GM19035 (cell line): ENCODE data around the gene RPA1.
"Not testable (repeated sequence)": the region's sequence is repeated elsewhere in the genome, so short reads cannot be mapped to it uniquely, and the experiment has no call there.

Experiments
- ATAC-seq: cut with Tn5 transposase; IDR thresholded peaks from one replicate; pipeline ENCODE4 v1.9.1; 2021; ENCODE audit not compliant: unreplicated experiment

RPA1 gene

DNA sequence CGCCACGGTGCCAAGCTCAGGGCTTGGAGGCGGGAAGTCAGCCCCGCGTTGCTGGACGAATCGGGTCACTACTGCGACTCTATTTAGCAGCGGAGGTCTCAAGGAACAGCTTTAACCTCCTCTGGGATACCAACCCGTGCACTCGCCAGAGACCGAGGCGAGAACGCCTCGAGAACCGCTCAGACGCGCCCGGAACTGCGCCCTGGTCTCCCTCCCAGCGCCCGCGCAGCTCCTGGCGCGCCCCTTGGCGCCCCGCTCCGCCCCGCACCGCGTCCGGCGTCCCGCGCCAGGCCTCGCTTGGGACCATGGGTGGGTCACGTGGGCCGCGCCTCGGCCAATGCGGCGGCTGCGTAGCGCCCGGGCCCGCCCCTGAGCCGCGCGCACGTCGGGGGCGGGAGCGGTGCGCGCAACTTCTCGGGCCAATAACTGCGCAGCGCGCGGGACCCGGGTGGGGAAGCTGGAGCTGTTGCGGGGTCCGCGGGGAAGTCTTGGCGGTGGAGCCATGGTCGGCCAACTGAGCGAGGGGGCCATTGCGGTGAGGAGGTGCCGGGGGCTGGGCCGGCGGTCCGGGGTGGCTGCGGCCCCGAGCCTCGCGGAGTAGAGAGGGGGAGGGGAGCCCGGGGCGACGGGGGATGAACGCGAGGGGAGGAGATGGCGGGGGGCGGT lies at the start of gene RPA1, which contains the start of gene SMYD4:
Gene RPA1 (plus strand): TSS at position 414 of the 666 bp plus-strand sequence. CDS start 89 bp downstream, at position 503.
Gene SMYD4 (minus strand): TSS at position 311 of the 666 bp plus-strand sequence. CDS start 1,908 bp downstream, outside the sequence.
- peak; percentile 83 for ATAC-seq

DNA sequence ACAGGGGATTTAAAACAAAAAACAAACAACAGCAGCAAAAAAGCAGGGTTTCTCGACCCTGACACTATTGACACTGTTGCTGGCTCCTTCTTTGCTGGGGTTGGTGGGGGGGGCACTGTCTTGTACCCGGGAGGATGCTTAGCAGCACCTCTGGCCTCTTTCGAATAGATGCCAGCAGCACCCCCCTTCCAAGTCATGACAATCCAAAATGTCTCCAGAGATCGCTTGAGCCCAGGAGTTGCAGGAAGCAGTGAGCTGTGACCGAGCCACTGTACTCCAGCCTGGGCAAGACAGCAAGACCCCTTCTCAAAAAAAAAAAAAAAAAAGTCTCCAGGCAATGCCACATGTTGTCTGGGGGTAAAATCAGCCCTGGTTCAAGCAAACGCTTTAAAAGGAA lies 47.6 kb upstream of the RPA1 start:
- no peak for ATAC-seq

DNA sequence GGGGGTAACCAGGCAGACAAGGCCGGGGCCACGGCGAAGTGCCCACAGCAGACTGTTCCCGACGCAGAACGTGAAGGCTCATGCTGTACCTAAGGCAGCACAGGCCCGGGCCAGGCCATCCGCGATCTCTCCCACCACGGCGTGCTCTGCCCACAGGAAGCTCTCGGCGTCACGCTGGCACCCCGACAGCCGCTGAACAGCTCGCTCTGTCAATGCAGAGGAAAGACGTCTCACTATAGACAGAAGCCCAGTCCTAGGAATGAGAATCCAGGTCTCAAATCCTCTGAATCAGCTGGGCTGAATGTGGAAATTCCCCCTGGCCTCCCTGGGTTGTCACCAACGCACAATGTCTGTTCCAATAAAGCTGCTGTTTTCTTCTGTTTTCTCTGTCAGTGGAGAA lies 46.5 kb upstream of the RPA1 start:
- no peak for ATAC-seq

DNA sequence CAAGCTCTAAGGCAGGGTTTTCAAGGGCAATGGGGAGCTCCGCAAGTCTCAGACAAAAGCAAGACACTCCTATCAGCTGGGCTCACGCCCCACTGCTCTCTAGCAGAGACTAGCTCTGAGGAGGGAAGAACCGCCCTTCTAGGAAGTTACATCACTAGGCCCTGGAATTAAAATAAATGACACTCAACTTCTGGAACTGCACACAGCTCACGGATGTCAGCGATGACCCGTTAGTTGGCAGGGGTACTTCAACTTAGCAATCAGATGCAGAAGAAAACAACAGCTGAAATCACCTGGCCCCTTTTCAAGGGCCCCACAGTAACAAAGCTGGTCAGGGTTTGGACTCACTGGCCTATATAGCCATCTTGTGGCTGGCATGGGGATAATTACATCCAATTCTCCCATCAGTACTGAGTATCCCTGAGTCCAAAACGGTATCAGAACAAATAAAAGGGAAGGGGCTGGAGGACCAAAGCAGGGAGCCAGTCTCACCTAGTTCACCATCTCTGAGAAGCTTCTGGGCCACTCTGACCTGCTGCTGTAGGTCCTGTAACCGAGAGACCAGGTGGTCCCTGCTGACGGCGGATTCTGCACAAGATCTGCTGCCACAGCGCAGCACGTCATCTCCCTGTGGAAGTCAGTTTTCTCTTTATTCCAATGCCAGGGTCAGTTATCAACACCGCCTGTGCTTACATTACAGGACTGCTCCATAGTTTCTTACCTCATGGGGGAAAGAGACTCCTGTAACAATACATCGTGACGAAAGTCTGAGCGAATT lies 45.8 kb upstream of the RPA1 start:
- no peak for ATAC-seq

DNA sequence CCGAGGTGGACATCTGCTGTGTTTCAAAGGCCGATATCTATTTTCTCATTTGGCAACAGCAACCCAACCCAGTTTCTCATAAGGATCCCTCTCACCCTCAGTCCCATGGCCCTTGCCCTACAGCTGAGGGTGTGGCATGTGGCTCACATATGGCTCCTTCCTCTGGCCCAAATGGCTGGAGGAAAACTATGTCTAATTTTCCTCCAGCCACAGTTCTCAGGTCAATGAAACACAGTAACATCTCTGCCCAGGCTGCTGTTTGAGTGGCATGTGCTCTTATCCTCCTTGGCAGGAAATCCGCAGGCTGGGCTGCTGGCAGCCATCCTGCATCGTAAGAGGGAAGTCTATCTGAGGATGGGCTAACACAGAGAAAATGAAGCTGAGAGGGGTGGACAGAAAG lies 43.9 kb upstream of the RPA1 start:
- ATAC-seq = no peak

DNA sequence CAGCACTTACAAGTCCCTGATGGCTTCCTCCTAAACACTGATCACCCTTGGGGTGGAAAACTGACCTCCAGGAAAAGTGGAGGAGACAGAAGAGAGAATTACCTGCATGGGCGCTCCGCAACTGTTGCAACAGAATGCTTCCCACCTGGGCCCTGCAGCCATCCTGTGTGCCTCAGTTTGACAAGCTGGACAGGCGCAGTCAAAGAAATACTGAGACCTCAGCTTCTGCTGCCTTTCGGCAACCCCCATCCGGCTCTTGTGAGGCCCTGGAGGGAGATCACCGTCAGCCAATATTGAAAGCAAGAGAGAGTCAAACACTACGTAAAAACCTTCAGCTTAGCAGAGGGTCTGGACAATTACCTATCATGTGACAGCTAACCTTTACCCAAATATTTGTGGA lies 43.1 kb upstream of the RPA1 start:
- ATAC-seq = no peak

DNA sequence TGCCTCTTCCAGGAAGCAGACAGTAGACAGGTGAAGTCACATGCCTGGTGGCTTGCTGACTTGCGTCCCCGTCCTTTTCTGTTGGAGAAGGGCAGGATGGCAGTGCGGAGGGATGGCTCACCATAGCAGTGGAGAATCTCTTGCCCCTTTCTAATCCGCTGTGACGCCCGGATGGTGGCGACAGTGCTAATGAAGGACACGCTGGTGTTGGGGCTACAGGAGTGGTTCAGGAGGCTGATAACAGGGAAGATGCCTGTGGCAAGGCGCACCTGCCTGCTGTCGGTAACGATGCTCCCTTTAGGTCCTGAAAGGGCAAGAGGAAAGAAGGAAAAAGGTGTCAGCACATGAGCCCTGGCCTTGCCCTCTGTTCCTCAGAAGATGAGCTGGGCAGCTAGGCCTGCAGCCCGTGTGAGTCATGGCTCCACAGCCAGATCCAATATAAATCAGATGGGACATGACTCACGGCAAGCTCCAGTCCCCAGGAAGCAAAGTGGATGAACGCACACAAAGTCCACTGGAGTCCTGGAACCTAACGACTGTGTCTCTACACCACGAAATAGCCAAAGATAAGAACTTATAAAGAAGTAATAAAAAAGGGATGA lies 42.4 kb upstream of the RPA1 start:
- ATAC-seq = no peak

DNA sequence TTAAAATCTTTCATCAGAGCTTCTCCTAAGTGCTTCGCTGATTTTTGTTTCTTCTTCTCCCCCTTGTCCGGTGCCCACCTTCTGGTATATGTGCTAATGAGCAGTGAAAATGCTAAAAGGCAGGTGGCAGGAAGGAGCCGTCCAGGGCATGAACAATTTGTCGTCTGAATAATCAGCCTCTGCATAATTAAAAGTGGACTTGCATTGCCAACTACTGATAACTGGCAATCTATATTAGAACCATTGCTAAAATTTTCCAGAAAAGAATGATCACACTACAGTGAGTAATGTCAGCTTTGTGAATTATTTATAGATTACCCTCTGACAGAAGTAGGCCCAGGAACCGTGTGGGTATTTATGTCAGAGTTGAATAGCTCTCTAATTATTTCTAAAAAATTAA lies 39.9 kb upstream of the RPA1 start:
- no peak for ATAC-seq

DNA sequence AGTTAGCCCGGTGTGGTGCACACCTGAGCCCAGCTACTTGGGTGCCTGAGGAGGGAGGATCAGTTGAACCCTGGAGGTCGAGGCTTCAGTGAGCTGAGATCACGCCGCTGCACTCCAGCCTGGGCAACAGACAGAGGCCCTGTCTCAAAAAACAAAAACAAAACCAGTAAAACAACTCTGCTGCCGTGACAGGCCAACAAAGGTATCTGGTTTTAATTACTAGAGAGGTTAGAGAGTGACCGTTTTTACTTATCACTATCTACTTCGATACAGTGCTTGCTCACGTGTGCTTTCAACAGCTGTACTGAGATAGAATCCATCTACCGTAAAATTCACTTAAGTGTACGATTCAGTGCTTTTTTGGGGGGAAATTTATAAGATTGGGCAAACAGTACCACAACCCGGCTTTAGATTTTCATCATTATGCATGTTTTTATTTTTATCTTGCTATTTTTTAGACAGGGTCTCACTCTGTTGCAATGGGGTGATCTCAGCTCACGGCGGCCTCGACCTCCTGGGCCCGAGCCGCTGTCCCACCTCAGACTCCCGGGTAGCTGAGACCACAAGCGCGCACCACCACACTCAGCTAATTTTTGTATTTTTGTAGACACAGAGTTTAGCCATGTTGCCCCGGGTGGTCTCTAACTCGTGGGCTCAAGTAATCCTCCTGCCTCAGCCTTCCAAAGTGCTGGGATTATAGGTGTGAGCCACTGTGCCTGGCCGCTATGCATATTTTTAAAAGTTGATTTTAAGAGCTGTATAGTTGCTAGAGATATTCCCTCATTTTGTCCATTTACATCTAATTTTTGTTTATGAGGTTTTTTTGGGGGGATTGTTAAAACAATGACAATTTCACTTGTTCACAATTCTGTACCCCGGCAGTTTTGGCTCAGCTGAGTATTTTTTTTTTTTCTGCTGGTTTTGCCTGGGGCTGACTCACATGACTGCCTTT lies 37.0 kb upstream of the RPA1 start:
- ATAC-seq = no peak

DNA sequence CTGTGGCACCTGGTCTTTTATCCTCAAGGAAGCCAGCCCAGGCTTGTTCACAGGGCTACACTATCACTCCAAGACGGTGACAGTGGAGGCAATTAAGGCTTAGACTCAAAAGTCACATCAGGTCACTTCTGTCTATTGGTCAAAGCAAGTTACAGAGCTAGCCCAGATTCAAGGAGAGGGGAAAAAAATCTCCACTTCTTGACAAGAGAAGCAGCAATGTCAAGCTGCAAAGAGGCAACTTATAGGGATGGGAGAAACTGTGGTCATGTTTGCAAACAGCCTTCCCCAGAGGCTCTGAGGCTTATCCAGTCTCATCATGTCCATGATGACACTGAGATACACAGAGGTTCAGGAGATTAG lies 36.4 kb upstream of the RPA1 start:
- ATAC-seq = no peak

DNA sequence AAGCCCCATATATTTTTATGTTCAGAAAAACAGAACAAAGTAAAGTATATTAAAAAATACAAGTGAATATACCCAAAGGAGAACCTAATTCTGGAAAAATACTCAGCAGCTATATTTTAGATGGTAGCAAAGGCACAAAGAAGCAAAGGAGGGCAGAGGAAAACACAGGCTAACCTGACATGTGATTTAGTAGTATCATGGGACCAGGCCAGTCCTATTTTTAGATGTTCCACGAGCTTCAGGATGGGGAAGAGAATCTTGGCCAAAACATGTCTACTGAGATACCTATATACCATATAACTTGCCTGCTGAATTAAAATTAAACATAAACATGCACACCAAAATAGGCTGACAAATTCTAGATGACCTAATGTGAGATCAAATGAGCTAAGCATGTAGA lies 33.0 kb upstream of the RPA1 start:
- ATAC-seq = no peak

DNA sequence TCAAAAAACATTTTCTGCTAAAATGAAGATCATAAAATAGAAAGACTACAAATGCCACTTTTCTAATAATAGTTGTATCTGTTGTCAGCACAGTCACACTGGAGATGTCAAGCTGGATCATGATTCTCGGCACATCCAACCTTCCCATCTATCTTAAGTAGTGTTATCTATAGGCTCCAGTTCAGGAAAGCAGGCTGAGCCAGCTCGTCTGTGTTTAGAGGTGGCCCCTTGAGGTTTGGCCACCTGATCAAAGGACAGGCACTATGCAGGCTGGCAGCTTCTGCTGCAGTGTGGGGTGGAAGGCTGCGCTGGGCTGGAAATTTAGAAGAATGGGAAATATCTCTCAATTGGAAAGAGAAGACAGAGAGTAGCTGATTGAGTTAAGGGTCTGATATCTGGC lies 32.5 kb upstream of the RPA1 start:
- ATAC-seq = no peak

DNA sequence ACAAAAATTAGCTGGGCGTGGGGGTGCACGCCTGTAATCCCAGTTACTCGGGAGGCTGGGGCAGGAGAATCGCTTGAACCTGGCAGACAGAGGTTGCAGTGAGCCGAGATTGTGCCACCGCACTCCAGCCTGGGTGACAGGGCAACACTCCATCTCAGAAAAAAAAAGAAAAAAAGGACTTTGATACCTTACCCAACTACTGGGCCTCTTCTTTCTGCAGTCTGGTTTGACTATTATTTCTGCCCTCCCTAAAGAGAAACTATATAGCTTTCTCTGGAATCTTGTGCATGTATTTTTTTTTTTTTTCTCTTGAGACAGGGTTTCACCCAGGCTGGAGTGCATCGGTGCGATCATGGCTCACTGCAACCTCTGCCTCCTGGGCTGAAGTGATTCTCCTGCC lies 32.0 kb upstream of the RPA1 start:
- not testable (repeated sequence) for ATAC-seq

DNA sequence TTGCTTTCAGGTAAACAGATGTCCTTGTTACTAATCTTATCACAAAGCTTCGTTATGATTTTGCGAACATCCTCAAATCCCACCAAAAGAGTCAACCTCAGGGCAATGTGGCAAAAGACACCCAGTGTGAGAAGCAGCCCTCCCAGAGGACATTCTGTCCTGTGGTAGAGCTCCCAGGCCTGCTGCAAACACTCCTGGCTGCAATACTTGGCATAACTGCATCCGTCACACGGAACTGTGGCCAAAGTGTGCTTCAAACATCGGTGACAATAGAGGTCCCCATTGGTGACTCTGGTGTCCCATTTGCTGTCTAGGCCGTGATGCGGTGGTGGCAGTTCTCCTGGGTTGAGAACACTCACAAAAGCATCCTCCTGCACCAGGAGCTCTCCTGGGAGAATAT lies 29.6 kb upstream of the RPA1 start:
- ATAC-seq = no peak

DNA sequence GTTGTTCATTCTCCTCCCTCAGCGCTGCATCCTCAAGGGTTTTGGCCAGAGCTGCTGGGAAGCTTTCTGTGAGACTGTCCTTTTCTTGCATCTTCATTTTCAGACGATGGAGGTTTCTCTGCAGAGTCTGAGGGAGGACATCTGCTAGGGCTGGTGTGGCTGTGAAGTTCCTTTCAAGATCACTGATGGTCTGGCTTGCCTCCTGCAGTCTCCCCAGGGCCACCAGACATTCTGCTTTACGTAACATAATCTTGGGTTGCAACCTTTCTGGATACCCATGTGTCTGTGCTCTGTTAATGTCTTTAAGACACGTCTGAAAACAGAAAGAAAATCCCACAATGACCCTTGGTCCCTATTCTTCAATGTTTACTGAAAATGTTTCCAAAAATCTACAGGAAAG lies 29.1 kb upstream of the RPA1 start:
- no peak for ATAC-seq

DNA sequence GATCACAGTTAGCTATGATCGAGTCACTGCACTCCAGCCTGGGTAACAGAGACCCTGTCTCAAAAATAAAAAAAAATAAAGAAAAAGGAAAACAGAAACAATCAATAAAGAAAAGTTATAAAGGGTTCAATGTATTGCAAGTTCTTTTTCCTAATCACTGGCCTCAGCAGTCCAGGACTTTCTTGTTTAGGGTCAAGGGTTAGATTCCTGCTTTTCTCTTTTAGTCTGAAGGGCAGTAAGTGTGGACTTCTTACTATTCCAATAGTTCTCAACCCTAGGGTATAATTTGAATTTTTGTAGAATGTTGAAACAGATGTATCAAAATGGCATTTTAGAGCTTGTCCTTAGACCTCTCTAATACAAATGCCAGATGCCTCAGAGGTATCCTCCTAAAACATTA lies 27.4 kb upstream of the RPA1 start:
- ATAC-seq = no peak

DNA sequence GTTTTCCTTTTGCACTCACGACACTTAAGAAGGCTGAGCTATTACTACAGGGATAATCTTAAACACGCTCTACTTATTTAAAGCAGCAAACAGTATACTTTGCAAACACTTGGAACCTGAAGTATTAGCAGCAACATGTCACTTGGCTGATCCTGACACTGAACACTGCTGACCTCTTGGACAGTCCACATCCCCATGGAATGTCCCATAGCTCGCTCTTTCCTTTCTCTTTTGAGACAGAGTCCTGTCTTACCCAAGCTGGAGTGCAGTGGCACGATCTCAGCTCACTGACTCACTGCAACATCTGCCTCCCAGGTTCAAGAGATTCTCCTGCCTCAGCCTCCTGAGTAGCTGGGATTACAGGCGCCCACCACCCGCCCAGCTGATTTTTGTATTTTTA lies 26.5 kb upstream of the RPA1 start:
- no peak for ATAC-seq

DNA sequence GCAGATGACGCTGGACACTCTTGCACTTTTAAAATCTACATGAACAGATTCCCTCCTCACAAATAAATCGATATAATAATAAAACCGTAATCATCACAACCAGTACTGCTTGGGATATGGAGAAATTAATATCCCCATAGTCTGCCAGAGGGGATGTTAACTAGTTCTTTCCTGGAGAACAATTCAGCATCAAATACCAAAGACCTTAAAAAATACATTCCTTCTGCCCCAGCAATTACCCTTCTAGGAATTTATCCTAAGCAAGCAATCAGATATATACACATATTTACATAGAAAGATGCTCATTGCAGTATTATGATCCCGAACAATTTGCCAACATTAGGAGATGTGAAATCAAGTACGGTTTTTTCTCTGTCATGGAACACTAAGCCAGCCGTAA lies 21.9 kb upstream of the RPA1 start:
- ATAC-seq = no peak

DNA sequence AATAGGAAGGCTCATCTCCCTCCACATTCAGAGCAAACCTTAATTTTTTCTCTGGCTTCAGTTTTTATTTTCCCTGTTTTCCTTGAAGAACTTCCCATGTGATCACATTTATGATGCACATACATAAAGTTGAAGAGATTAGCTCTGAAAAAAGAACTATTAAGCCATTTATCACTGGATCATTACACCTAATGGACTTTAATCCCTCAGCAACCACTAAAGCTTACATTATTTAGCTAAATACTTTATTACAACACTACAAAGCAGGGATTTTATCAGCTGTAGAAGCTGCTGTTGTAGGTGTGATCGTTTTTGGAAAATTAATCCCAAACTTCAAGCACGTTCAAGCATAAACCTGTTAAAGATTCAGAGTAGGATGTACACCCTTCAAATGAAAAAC lies 21.2 kb upstream of the RPA1 start:
- ATAC-seq = no peak

DNA sequence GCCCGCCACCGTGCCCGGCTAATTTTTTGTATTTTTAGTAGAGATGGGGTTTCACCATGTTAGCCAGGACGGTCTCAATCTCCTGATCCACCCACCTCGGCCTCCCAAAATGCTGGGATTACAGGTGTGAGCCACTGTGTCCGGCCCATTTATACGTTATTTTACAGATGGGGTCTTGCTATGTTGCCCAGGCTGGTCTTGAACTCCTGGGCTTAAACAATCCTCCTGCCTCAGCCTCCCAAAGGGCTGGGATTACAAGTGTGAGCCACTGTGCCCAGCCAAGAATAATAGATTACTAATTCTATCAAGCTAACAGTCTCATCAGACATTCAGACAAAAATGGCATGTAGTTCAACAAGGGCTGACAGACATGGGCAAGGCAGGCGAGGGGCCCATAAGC lies 20.0 kb upstream of the RPA1 start:
- not testable (repeated sequence) for ATAC-seq

DNA sequence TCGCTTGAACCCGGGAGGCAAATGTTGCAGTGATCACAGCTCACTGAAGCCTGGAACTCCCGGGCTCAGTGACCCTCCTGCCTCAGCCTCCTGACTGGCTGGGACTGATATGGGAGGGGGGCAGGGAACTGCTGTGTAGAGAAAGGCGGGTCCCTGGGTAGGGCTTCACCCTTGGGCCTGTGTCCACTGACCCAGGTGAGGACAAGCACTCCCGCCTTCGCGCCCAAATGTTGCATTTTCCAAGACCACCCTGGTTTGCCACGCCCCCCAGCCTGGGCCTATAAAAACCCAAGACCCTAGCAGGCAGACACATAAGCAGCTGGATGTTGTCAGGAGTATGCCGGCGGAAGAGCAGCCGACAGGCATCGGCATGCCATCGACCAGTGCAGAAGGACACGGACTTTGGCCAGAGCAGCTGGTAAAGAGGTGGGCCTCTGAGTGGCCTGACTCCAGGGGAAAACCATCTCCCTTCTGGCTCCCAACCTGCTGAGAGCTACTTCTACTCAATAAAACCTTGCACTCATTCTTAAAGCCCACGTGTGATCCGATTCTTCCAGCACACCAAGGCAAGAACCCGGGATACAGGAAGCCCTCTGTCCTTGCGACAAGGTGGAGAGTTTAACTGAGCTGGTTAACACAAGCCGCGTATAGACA lies 19.2 kb upstream of the RPA1 start:
- no peak for ATAC-seq
